HepG2 (cell line): ENCODE data around the gene BMAL1. TPM values are rescaled to one million over a fixed set of nuclear protein-coding genes. Genes with fewer than 3 reads are reported as not detected.
A peak's percentile ranks its signal among the peaks of the same experiment; 100 is the strongest.

ENCODE experiments used
- ATAC-seq: fragments of 200-7000 bp; cut with Tn5 transposase; 3 replicates; pipeline ENCODE4 v1.9.1; 2020; ENCODE audit warnings: mild to moderate bottlenecking, moderate library complexity
- BruUV-seq: library from RNA; stranded (reverse); fragments of 400-500 nt; replicated peaks from 2 replicates; lab custom pipeline; 2021; lab: Mats Ljungman, UMichigan
- CTCF ChIA-PET: fragments of 300-600 bp; formaldehyde crosslinking; extraction: SDS; loops from one replicate; lab custom pipeline; 2021; ENCODE audit warnings: low total read pairs, inconsistent platforms, low intra/inter-chr PET ratio; lab: Yijun Ruan, JAX
- POLR2A ChIA-PET: fragments of 350-600 bp; sonication (Branson Sonifier 250); formaldehyde crosslinking; loops from one replicate; lab custom pipeline; 2020; ENCODE audit warnings: antibody characterized with exemption, inconsistent platforms; lab: Yijun Ruan, JAX
- DNase-seq: peaks from one replicate; pipeline ENCODE4 v3.0.0-alpha.2; 2015; ENCODE audit warnings: low spot score
- FAIRE-seq: peaks from 3 replicates; lab custom pipeline; 2011; peaks lifted over from hg19 to GRCh38; lab: Jason Lieb, UNC
- H2AFZ ChIP-seq: one replicate; pipeline ENCODE4 v1.6.1; 2011; ENCODE audit warnings: low read length, inconsistent platforms
- H3K27ac ChIP-seq: fragments of 300-600 bp; 3 replicates; pipeline ENCODE4 v1.8.0; 2011; ENCODE audit warnings: mixed run types, mild to moderate bottlenecking, mixed read lengths, low read length, inconsistent platforms; ENCODE audit not compliant: insufficient read depth; ENCODE audit errors: extremely low read length
- H3K27me3 ChIP-seq, 2 experiments: fragments of 200-600 bp in 1 of 2; 2 replicates in 1 of 2; 3 replicates in 1 of 2; pipeline versions ENCODE4 v1.6.0 to v1.8.0; 2011; ENCODE audit warnings: low read length in 2 of 2, mild to moderate bottlenecking in 2 of 2, moderate library complexity in 2 of 2, inconsistent platforms in 1 of 2; ENCODE audit not compliant: insufficient read depth in 2 of 2, control insufficient read depth in 1 of 2
- H3K36me3 ChIP-seq, 2 experiments: fragments of 200-600 bp in 1 of 2; replicated peaks in 1 of 2; 2 replicates in 1 of 2; 3 replicates in 1 of 2; pipeline versions ENCODE4 v1.5.1 to v1.8.0; 2011; ENCODE audit warnings: low read length in 2 of 2, inconsistent platforms in 1 of 2; ENCODE audit not compliant: insufficient read depth in 2 of 2, control insufficient read depth in 1 of 2
- H3K4me1 ChIP-seq: 2 replicates; pipeline ENCODE4 v1.5.1; 2012; ENCODE audit warnings: low read length, inconsistent platforms; ENCODE audit not compliant: insufficient read depth
- H3K4me2 ChIP-seq: 2 replicates; pipeline ENCODE4 v1.6.0; 2011; ENCODE audit warnings: low read depth, low read length, inconsistent platforms
- H3K4me3 ChIP-seq, 3 experiments: fragments of 200-600 bp in 1 of 3; sonication (generic), shearing (Covaris generic) in 1 of 3; replicated peaks in 1 of 3; 2 replicates each; pipeline ENCODE4 v1.5.1; 2011 to 2016; ENCODE audit warnings: low read length in 3 of 3, inconsistent platforms in 2 of 3, low read depth in 2 of 3, mild to moderate bottlenecking in 2 of 3, control low read depth in 1 of 3, mixed read lengths in 1 of 3; ENCODE audit not compliant: insufficient read depth in 1 of 3
- H3K79me2 ChIP-seq: one replicate; pipeline ENCODE4 v1.6.1; 2011; ENCODE audit warnings: low read length, inconsistent platforms; ENCODE audit not compliant: insufficient read depth
- H3K9ac ChIP-seq: 2 replicates; pipeline ENCODE4 v1.6.0; 2011; ENCODE audit warnings: mild to moderate bottlenecking, low read depth, low read length, inconsistent platforms; ENCODE audit not compliant: insufficient read depth
- H3K9me3 ChIP-seq: 2 replicates; pipeline ENCODE4 v1.5.1; 2012; ENCODE audit warnings: mild to moderate bottlenecking, low read length
- H4K20me1 ChIP-seq: 2 replicates; pipeline ENCODE4 v1.6.0; 2011; ENCODE audit warnings: inconsistent platforms, mild to moderate bottlenecking, low read length, moderate library complexity; ENCODE audit not compliant: insufficient read depth
- CC2D1A ChIP-seq: sonication (generic); formaldehyde crosslinking; IDR thresholded peaks from 2 replicates; pipeline ENCODE4 v1.8.1; 2023; ENCODE audit warnings: mild to moderate bottlenecking, missing genetic modification reagents
- FOSL2 ChIP-seq: sonication (generic); formaldehyde crosslinking; IDR thresholded peaks from 2 replicates; pipeline ENCODE4 v1.4.0; 2020; ENCODE audit warnings: missing genetic modification reagents
- SNAPC4 ChIP-seq: sonication (generic); formaldehyde crosslinking; IDR thresholded peaks from 2 replicates; pipeline ENCODE4 v1.4.0; 2020; ENCODE audit warnings: mild to moderate bottlenecking, missing genetic modification reagents
- U2AF1 ChIP-seq: fragments of 200-400 bp; formaldehyde crosslinking; optimal IDR thresholded peaks from 2 replicates; pipeline ENCODE3; 2017; ENCODE audit warnings: mild to moderate bottlenecking, low read depth, low read length
- ZNF124 ChIP-seq: sonication (generic); formaldehyde crosslinking; IDR thresholded peaks from 2 replicates; pipeline ENCODE4 v1.4.0; 2020; ENCODE audit warnings: missing genetic modification reagents
- ZNF318 ChIP-seq: sonication (generic); formaldehyde crosslinking; IDR thresholded peaks from 2 replicates; pipeline ENCODE4 v1.4.0; 2020; ENCODE audit warnings: mild to moderate bottlenecking, missing genetic modification reagents
- ZNF460 ChIP-seq: sonication (generic); formaldehyde crosslinking; IDR thresholded peaks from 2 replicates; pipeline ENCODE4 v1.5.1; 2020; ENCODE audit warnings: missing genetic modification reagents, mild to moderate bottlenecking, borderline replicate concordance
- WGBS: methylation state at CpG from one replicate; pipeline ENCODE4 v1.1.6; 2017; ENCODE audit warnings: low lambda C conversion rate; 5-methylcytosine and 5-hydroxymethylcytosine counted together
- in situ Hi-C: cut with HindIII; loops from 2 replicates; pipeline ENCODE4 v1.10.0; 2017; ENCODE audit warnings: low pct_unique_long_range_greater_than_20kb; ENCODE audit not compliant: extremely low pct_ligation_motif_present
- intact Hi-C: fragments of 100-400 bp; cut with micrococcal nuclease; formaldehyde crosslinking; loops from one replicate; pipeline ENCODE4 v1.10.0; 2022; ENCODE audit not compliant: unreplicated experiment
- polyA plus RNA-seq, 8 experiments: library from polyadenylated mRNA; depleted of rRNA in 3 of 8; stranded (reverse) in 7 of 8; unstranded in 1 of 8; fragments of >200 nt; fragmentation: Illumina TruSeq in 4 of 8; extraction: Trizol in 4 of 8; gene quantifications; 2 replicates each; pipeline versions ENCODE4 v1.2.1 to v1.2.3, GENCODE V29; 2011 to 2016; ENCODE audit warnings: low read depth in 4 of 8, missing spikeins in 1 of 8, mixed read lengths in 1 of 8; ENCODE audit not compliant: insufficient read depth in 1 of 8
- total RNA-seq, 5 experiments: library from RNA; depleted of rRNA; stranded (reverse); fragments of >200 nt; fragmentation: Illumina TruSeq; extraction: Trizol; gene quantifications; 2 replicates each; pipeline ENCODE4 v1.2.3, GENCODE V29; 2016; ENCODE audit warnings: low read depth in 1 of 5

BMAL1 gene
- total and polyA plus RNA-seq, 2 of the 13 experiments (the other 11 are each of a cell fraction or from before 2014, with no cell fraction given): 4.5 to 4.8 TPM

GRCh38 chr11:13260963-13261588 lies 16.5 kb upstream of the BMAL1 start (continued):
- TF ChIP-seq U2AF1 (no peak), CC2D1A (no peak)

- ChIA-PET CTCF (no interaction called here), POLR2A (no interaction called here)
- Histone ChIP-seq H3K4me1 (peaks cover 10% of the 10 kb centered on the region; the same call in 1 of the 2 replicates), H3K4me2 (no peak overlapping the region), H3K27ac (no peak overlapping the region), H3K4me3 (no peak overlapping the region), H4K20me1 (no peaks in the 10 kb centered on the region), H3K27me3 (peaks cover 1 to 18% of the 10 kb centered on the region in 2 experiments; a peak in 4 of 5 replicates), H3K9me3 (no peaks in the 10 kb centered on the region), H3K79me2 (no peaks in the 10 kb centered on the region), H3K9ac (no peak overlapping the region), H3K36me3 (no peaks in the 10 kb centered on the region), H2AFZ (no peak overlapping the region)
- no TSS peak for BruUV-seq
- 13% methylated on average over 8 of the region's 8 CpGs for WGBS
- DNase-seq: no peak
- no peak for FAIRE-seq
- intact Hi-C loops (no loop called here), in situ Hi-C loops (no loop called here)
- no peak for ATAC-seq
- TF ChIP-seq ZNF124 (CRISPR knock-in tag) (no peak), ZNF460 (CRISPR knock-in tag) (no peak), SNAPC4 (CRISPR knock-in tag) (no peak), ZNF318 (CRISPR knock-in tag) (no peak), FOSL2 (CRISPR knock-in tag) (peak; percentile 26; the same call in 1 of the 2 replicates)
Measured at GRCh38 chr11:13261591-13262061, 16.0 kb upstream of the BMAL1 start.
